Frontal cortex (tissue), 4 donors: Measurements from ENCODE around the gene XXYLT1. TPM values are rescaled to one million over a fixed set of nuclear protein-coding genes. Genes with fewer than 3 reads are reported as not detected.

Source experiments
- DNase-seq, 2 donors: peaks; one replicate each; pipeline ENCODE4 v3.0.0; 2012; ENCODE audit warnings: low spot score in 2 of 2
- FAIRE-seq: peaks from 2 replicates; lab custom pipeline; 2012; peaks lifted over from hg19 to GRCh38; lab: Jason Lieb, UNC
- total RNA-seq: library from RNA; depleted of rRNA; stranded (reverse); fragments of >200 nt; gene quantifications from one replicate; pipeline ENCODE4 v1.2.3, GENCODE V29; 2014
- donor health status: control.
- donor health status: control.
- donor health status: control.

XXYLT1 gene
- total RNA-seq, 1 donor from 2014 or later = 23.6 TPM

- DNase-seq (no peak), FAIRE-seq (no peak)
Observed at GRCh38 chr3:195162033-195162669, 108.8 kb downstream of the XXYLT1 start.

GRCh38 chr3:195160908-195161434 is 110.0 kb downstream of the XXYLT1 start:
- FAIRE-seq = no peak

DNA sequence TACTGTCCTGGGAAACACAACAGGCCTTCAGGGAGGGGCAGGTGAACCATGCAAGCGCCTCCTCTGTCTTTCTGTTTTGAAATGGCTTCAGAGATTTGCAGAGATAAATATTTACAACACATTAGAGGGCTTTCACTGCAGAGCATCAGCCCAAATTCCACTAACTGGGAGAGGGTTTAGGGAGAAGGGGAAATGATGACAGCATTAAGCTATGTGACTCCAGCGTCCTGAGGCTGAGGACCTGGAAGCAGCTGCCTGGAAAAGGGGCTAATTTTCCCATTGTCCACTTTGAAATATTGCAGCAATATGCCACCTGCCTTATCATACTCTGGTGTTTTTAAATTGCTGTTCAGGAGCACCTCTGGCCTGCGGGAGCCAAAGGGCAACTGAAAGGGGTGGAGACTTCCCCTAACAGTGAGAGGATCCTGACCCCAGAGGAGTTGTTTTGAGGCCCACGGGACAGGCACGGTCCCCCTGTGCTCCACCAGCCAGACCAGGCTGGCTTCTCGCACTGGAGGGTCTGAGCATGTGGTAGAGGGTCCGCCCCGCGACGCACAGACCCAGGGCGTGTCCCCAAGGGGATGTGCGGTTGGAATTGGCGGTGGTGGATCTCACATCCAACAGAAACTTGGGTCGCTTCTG is 110.6 kb downstream of the XXYLT1 start:
- FAIRE-seq (no peak), DNase-seq (no peak)

More at GRCh38 chr3:195160908-195161434, 110.0 kb downstream of the XXYLT1 start:
- DNase-seq = no peak

DNA sequence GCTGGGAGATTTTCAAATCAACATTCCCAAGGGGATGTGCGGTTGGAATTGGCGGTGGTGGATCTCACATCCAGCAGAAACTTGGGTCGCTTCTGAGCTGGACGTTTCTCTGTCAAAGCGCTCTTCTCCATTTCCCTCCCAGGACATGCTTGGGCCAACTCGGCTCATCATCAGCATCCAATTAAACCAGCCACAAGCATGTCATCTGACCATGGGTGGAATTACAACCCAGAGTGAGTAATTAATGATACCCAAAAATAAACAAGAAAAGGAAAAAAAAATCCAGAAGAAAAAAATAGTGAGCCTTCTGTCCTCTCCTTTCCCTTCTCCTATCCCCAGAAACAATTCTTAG is 111.2 kb downstream of the XXYLT1 start:
- DNase-seq (no peak), FAIRE-seq (no peak)

- FAIRE-seq = no peak
Observed at GRCh38 chr3:195159117-195159813, 111.7 kb downstream of the XXYLT1 start.

GRCh38 chr3:195156286-195156890 is 114.6 kb downstream of the XXYLT1 start:
- DNase-seq (peak in 1 of 2 donors; percentile 46), FAIRE-seq (no peak)

More at GRCh38 chr3:195159117-195159813, 111.7 kb downstream of the XXYLT1 start:
- no peak for DNase-seq

DNA sequence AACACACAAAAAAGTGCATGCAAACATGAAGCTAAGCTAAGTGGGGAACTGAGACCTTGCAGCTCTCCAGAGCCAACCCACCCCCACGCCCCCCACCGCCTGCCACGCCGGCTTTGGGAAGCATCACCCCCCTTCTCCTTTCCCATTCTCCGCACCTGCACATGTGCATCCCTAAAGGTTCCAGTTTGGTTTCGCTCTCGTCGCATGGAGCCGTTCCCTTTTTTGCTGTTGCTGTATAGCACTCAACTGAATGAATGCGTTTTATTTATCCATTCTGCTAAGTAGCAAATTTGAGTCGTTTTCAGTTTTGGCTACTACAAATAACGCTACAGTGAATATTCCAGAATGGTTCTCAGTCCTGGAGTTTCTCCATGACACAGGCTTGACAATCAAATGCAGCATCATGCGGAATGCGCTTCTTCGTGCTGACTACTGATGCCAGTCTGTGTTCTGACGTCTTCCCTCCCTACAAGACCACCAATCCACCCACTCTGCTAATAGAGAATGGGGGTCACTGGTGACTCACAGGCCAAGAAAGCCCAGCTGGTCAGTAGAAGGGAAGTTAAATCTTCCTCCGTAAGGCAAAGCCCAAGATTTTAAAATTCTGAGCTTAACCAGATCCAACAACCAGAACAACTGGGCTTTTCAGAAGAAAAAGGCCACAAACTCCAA is 115.3 kb downstream of the XXYLT1 start:
- no peak for DNase-seq
- no peak for FAIRE-seq

- DNase-seq = peak in 1 of 2 donors; percentile 75
- no peak for FAIRE-seq
Observed at GRCh38 chr3:195154793-195155535, 116.0 kb downstream of the XXYLT1 start.

DNA sequence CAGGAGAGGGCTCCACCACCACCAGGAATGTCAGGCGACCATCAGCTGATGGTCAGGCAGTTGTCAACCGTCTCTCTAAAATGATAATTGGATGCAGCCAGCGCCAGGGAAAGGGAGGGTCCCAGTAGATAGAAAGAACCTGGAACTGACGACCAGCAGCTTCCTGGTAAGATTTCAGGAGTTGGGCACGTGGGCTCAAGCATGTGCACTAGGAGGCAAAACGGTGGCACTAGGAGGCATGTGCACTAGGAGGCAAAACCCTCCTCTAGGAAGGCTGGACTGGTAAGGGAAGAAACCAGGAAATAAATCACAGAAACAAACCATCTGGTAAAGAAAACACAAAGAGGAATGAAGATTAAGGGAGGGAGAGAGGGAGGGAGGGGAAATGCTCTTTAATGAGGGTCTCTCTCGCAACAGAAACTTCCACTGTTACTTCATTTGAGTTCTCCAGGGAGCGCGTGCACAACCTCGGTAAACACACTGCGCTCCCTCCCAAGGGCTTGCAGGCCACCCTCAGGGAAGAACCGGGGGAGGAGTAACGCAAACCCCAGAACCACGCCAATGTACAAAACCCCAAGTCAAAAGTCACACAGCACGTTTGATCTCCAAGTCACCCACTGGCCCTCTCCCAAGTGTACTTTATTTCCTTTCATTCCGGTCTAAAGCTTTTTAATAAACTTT is 116.7 kb downstream of the XXYLT1 start:
- no peak for FAIRE-seq
- no peak for DNase-seq

GRCh38 chr3:195153653-195154052 is 117.3 kb downstream of the XXYLT1 start:
- FAIRE-seq (no peak), DNase-seq (no peak)

DNA sequence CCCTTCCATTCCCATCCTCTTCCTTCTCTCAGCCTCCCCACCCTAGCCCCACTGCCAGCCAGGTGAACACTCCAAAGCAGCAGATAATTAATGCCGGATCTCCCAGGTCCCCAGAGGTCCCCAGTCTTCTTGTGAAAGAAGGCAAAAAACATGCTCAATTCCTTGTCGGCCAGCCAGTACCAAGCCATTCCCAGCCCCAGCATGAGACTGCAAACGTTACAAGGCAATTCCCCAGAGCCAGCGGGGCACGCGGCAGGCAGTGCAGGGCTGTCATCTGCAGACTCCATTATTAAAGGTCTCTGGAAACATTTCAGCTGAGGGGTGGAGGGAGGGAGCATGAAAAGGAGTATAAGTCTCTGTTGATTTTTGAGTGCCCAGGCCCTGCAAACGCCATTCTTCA is 117.8 kb downstream of the XXYLT1 start:
- no peak for FAIRE-seq
- DNase-seq = no peak

GRCh38 chr3:195151866-195152541 is 119.0 kb downstream of the XXYLT1 start:
- DNase-seq (no peak), FAIRE-seq (no peak)

GRCh38 chr3:195151402-195151801 is 119.6 kb downstream of the XXYLT1 start:
- DNase-seq (no peak), FAIRE-seq (no peak)

DNA sequence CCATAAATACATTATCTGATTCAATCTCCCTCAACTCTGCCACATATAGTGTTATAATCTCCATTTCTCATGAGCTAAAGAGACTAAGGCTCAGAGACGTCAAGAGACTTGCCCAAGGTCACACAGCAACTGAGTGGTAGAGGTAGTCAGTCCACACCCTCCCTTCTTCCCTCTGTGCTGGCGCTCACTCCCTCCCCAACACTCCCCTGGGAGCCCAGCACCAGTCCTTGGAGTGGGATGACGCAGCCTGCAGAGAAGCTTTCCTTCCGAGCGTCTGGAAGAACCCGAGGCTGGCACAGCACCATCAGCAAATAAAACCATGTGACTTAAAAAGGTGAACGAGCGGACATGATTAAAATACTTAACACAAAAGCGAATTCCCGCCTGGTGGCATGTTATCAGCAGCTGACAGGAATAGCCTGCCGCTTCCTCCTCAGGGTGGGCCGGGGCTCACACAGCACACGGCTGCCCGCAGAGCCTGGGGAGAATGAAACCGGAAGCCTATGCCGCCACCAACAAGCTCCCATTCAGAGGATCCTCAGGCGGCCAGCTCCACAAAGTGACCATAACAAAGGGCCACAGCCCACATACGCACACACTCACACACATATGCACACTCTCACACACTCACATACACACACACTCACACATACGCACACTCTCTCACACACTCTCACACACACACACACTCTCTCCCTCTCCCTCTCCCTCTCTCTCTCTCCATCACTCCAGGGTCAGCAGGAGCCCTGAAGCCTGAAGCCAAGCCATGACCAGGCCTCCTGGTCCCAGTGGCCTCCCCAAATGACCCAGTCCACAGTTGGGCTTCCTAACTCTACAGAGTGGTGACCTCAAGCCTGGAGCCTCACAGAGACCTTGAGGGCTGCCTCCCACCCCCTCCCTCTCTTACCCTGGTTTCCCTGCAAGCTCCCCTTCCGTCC is 120.5 kb downstream of the XXYLT1 start:
- DNase-seq (peak in 1 of 2 donors; percentile 46), FAIRE-seq (no peak)

DNA sequence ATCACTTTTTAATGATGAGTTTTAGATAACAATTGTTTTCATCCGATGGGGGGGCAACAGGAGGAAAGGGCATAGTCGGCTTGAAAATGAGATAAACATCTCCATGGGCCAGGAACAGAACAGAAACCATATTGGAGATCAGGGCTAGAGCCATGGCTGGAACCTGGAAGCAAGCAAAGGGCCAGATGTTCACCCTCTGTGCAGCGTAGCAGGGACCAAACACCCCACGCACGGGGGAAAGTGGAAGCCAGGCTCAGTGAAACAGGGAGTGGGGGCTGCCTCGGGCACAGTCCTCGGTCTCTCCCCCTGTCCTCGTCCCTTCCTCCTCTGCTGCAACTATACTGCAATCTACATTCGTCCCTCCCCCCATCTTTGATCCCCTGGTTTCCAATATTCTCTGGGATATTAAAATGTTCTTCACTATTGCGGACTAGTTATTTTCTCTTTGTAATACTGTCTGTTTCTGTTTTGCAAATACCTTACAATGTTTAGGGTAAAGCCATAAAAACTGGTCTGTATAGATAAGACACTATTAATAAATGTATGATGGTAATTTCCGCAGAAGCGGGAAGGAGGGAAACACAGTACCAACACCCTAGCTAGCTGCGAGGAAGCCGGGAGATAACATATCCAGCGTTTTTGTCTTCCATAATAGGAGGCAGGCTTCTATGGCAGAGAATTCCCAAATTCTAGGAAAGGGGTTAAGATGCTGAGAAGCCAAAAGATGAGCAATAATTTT is 121.5 kb downstream of the XXYLT1 start:
- DNase-seq (no peak), FAIRE-seq (no peak)

DNA sequence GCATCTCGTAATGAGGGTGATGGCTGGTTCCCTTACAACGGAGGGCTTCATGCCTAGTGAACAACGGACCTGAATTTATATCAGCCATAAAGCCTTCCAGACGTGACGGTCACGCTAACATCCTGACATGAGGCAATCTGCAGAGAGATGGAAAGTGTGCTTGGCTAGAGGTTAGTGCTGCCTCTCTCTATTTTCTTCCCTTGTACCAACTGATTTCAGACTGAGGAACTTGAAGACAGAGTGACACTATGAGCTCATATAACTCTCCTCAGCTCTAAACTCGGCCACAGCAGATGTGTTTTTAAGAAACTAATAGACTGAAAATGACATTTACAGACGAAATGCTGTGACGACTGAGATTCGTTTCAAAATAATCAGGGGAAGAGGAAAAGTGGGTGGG is 122.4 kb downstream of the XXYLT1 start:
- no peak for FAIRE-seq
- no peak for DNase-seq
